ENCODE data around the gene RNF44.

GRCh38 chr5:176552332-176552869 is 15.2 kb upstream of the RNF44 start:
- TF ChIP-seq CTCF (IDR thresholded peaks at IDR 0.05): no peak
- TF ChIP-seq EZH2phosphoT487 (IDR thresholded peaks at IDR 0.05): no peak

Data from neural progenitor cell (in vitro differentiated cells).